Fibroblast of lung (primary cell): ENCODE data around the gene GRIK1.

Experiments used
- EZH2 ChIP-seq: IDR thresholded peaks from 2 replicates; pipeline ENCODE4 v1.5.1; 2012; ENCODE audit warnings: low read length, control low read depth, mild to moderate bottlenecking; ENCODE audit errors: missing control alignments
- TF ChIP-seq, protein P1 (sequence below), 2 donors: IDR thresholded peaks in 1 of 2; conservative IDR thresholded peaks in 1 of 2; 1 replicate in 1 of 2; 2 replicates in 1 of 2; pipeline ENCODE4 v1.5.1; 2011 to 2012; ENCODE audit warnings: low read length in 2 of 2, control low read depth in 1 of 2, inconsistent platforms in 1 of 2, low read depth in 1 of 2, mild to moderate bottlenecking in 1 of 2

DNA sequence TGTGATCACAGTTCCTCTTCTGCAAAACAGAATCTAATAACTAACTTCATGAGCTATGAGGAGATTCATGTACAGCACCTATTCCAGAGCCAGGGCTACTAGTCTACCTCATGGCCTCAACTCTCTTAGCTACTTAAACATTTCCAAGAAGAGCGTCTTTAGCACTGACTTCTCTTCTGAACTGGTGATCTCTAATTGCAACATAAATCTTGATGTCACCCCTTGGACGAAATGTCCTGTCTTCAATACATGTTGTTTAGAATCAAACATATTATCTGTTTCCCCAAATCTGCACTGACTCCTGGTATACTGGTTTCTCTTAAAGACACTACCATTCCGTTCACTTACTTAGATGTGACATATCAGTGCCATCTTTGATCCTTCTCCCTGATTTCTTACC lies 88.2 kb downstream of the GRIK1 start:
- TF ChIP-seq, protein P1, sequence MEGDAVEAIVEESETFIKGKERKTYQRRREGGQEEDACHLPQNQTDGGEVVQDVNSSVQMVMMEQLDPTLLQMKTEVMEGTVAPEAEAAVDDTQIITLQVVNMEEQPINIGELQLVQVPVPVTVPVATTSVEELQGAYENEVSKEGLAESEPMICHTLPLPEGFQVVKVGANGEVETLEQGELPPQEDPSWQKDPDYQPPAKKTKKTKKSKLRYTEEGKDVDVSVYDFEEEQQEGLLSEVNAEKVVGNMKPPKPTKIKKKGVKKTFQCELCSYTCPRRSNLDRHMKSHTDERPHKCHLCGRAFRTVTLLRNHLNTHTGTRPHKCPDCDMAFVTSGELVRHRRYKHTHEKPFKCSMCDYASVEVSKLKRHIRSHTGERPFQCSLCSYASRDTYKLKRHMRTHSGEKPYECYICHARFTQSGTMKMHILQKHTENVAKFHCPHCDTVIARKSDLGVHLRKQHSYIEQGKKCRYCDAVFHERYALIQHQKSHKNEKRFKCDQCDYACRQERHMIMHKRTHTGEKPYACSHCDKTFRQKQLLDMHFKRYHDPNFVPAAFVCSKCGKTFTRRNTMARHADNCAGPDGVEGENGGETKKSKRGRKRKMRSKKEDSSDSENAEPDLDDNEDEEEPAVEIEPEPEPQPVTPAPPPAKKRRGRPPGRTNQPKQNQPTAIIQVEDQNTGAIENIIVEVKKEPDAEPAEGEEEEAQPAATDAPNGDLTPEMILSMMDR (conservative IDR thresholded peaks at IDR 0.05 in 1 of 2, IDR thresholded peaks at IDR 0.05 in 1 of 2; ENCODE audit: low read depth in 1 of 2, low read length in 2 of 2) = no peak
- no peak for TF ChIP-seq EZH2
